Measurements from ENCODE around the gene NPR2. TPM values are rescaled to one million over a fixed set of nuclear protein-coding genes. Genes with fewer than 3 reads are reported as not detected.

Gene NPR2
- polyA plus RNA-seq, 3 donors, result 0.48 TPM; not detected in 2

DNA sequence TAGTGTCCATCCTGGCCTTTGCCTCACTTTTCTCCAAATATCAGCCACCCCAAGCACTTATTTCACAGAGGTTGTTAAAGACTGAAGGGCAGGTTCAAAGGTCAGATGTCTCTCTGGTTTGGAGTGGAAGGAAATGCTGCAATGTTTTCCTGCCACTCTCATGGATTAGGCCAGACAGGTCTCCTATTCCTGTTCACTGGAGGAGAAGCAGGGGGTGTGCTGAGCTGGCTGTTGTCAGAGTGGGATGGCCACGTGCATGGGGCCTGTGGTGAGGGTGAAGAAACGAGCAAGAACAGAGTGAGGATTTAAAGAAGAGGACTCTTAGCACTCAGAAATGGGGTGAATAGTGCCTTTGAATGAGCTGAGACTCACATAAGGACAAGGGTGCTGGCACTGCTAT is 44.4 kb downstream of the NPR2 start:
- peaks cover 18 to 26% (median 25%) of the 10 kb centered on the region in 3 donors for H3K27me3 Mint-ChIP-seq (ENCODE audit: low read depth in 3 of 3)
- peak overlapping the region in 2 of 7 donors; percentile 12 to 17 for H3K27ac Mint-ChIP-seq
- no peak overlapping the region for H3K4me3 ChIP-seq (replicated peaks in 1 of 3; ENCODE audit: low read depth in 2 of 3, low read length in 3 of 3)
- no peak overlapping the region for H2AFZ ChIP-seq (ENCODE audit: insufficient read depth, low read depth, low read length, poor library complexity, severe bottlenecking)
- no peak for DNase-seq
- H3K9me3 Mint-ChIP-seq, result peaks cover 5 to 10% (median 8%) of the 10 kb centered on the region in 7 donors
- no peaks in the 10 kb centered on the region for H3K36me3 ChIP-seq (replicated peaks in 1 of 2; ENCODE audit: control insufficient read depth in 1 of 2, insufficient read depth in 2 of 2, low read length in 2 of 2)
- peaks cover 36% of the 10 kb centered on the region in 2 donors for H3K36me3 Mint-ChIP-seq
- H3K27me3 ChIP-seq (ENCODE audit: control insufficient read depth in 2 of 2, insufficient read depth in 2 of 2, low read length in 2 of 2), result no peaks in the 10 kb centered on the region
- H3K4me1 ChIP-seq (ENCODE audit: control insufficient read depth in 1 of 2, insufficient read depth in 2 of 2, low read length in 2 of 2), result peaks cover 68 to 70% of the 10 kb centered on the region in 2 donors
- no peak overlapping the region for H3K4me2 ChIP-seq (replicated peaks; ENCODE audit: extremely low read depth, low read length, poor library complexity, severe bottlenecking)
- H4K20me1 ChIP-seq (ENCODE audit: insufficient read depth, low read length), result no peaks in the 10 kb centered on the region
- TF ChIP-seq, protein P1, sequence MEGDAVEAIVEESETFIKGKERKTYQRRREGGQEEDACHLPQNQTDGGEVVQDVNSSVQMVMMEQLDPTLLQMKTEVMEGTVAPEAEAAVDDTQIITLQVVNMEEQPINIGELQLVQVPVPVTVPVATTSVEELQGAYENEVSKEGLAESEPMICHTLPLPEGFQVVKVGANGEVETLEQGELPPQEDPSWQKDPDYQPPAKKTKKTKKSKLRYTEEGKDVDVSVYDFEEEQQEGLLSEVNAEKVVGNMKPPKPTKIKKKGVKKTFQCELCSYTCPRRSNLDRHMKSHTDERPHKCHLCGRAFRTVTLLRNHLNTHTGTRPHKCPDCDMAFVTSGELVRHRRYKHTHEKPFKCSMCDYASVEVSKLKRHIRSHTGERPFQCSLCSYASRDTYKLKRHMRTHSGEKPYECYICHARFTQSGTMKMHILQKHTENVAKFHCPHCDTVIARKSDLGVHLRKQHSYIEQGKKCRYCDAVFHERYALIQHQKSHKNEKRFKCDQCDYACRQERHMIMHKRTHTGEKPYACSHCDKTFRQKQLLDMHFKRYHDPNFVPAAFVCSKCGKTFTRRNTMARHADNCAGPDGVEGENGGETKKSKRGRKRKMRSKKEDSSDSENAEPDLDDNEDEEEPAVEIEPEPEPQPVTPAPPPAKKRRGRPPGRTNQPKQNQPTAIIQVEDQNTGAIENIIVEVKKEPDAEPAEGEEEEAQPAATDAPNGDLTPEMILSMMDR (IDR thresholded peaks at IDR 0.05), result no peak
- H3K9me3 ChIP-seq (replicated peaks in 1 of 2; ENCODE audit: control insufficient read depth in 1 of 2, insufficient read depth in 1 of 2, low read length in 2 of 2), result no peaks in the 10 kb centered on the region
- intact Hi-C loops (cut with micrococcal nuclease), result no loop called here
- 47% methylated on average over 2 of the region's 2 CpGs for WGBS (ENCODE audit: insufficient coverage)
- H3K9ac ChIP-seq (ENCODE audit: insufficient read depth, low read length, poor library complexity, severe bottlenecking), result no peak overlapping the region
- no peak overlapping the region for H3K27ac ChIP-seq (ENCODE audit: low read depth in 1 of 2, low read length in 2 of 2)
- no peaks in the 10 kb centered on the region for H3K79me2 ChIP-seq (ENCODE audit: insufficient read depth, low read length)
- peak overlapping the region in 1 of 2 donors; percentile 63 for H3K4me3 Mint-ChIP-seq
- H3K4me1 Mint-ChIP-seq, result peaks cover 83% of the 10 kb centered on the region

DNA sequence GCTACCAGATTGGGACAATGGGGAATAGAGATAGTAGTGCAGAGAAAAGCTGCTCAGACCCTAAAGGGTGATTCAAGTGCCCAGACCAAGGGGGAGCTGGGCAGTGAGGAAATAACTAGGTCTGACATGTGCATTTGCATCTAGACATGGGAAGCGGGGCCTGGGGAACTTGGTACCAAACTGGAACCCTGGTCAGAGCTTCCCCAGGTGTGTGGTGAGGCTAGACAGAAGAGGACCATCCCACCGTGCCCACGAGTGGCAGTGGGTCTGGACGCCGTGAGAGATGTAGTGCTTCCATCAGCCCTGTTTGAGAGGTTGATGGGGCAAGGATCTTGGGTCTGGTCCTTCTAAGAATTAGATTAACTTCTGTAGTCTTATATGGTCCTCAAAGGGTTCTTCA is 45.2 kb downstream of the NPR2 start:
- Histone ChIP-seq H3K4me3 (replicated peaks in 1 of 3; ENCODE audit: low read depth in 2 of 3, low read length in 3 of 3) (no peak overlapping the region), H2AFZ (ENCODE audit: insufficient read depth, low read depth, low read length, poor library complexity, severe bottlenecking) (no peak overlapping the region), H3K9me3 (replicated peaks in 1 of 2; ENCODE audit: control insufficient read depth in 1 of 2, insufficient read depth in 1 of 2, low read length in 2 of 2) (no peaks in the 10 kb centered on the region), H3K9ac (ENCODE audit: insufficient read depth, low read length, poor library complexity, severe bottlenecking) (no peak overlapping the region), H4K20me1 (ENCODE audit: insufficient read depth, low read length) (no peaks in the 10 kb centered on the region), H3K27me3 (ENCODE audit: control insufficient read depth in 2 of 2, insufficient read depth in 2 of 2, low read length in 2 of 2) (no peaks in the 10 kb centered on the region), H3K36me3 (replicated peaks in 1 of 2; ENCODE audit: control insufficient read depth in 1 of 2, insufficient read depth in 2 of 2, low read length in 2 of 2) (no peaks in the 10 kb centered on the region), H3K4me2 (replicated peaks; ENCODE audit: extremely low read depth, low read length, poor library complexity, severe bottlenecking) (no peak overlapping the region), H3K27ac (ENCODE audit: low read depth in 1 of 2, low read length in 2 of 2) (no peak overlapping the region), H3K4me1 (ENCODE audit: control insufficient read depth in 1 of 2, insufficient read depth in 2 of 2, low read length in 2 of 2) (peaks cover 67 to 68% of the 10 kb centered on the region in 2 donors), H3K79me2 (ENCODE audit: insufficient read depth, low read length) (no peaks in the 10 kb centered on the region)
- 100% methylated on average over 3 of the region's 5 CpGs for WGBS (ENCODE audit: insufficient coverage)
- Mint-ChIP-seq H3K4me1 (peaks cover 78% of the 10 kb centered on the region), H3K27me3 (ENCODE audit: low read depth in 3 of 3) (peaks cover 17 to 31% (median 25%) of the 10 kb centered on the region in 3 donors), H3K9me3 (peaks cover 5 to 10% (median 8%) of the 10 kb centered on the region in 7 donors), H3K36me3 (peaks cover 39 to 42% of the 10 kb centered on the region in 2 donors), H3K4me3 (no peak overlapping the region), H3K27ac (no peak overlapping the region)
- intact Hi-C loops (cut with micrococcal nuclease), result no loop called here
- TF ChIP-seq, protein P1 (IDR thresholded peaks at IDR 0.05), result no peak
- no peak for DNase-seq

Data from CD14-positive monocyte (primary cell).